GM12891 (cell line): ENCODE measurements around the gene MKX.

ENCODE experiments used
- DNase-seq: peaks from one replicate; pipeline ENCODE4 v3.0.0; 2011; ENCODE audit warnings: low spot score; ENCODE audit not compliant: insufficient read length
- FAIRE-seq: peaks from 2 replicates; lab custom pipeline; 2011; peaks lifted over from hg19 to GRCh38; lab: Jason Lieb, UNC
- PAX5 ChIP-seq: IDR thresholded peaks from 2 replicates; pipeline ENCODE4 v1.6.1; 2011; ENCODE audit warnings: low read length, moderate library complexity, mild to moderate bottlenecking; ENCODE audit not compliant: insufficient read depth, severe bottlenecking
- POLR2A ChIP-seq: IDR thresholded peaks from 2 replicates; pipeline ENCODE4 v1.6.1; 2011; ENCODE audit warnings: low read depth, low read length, control low read depth
- POLR2AphosphoS5 ChIP-seq: IDR thresholded peaks from 2 replicates; pipeline ENCODE4 v1.6.1; 2011; ENCODE audit warnings: low read depth, low read length, control low read depth
- POU2F2 ChIP-seq: IDR thresholded peaks from 2 replicates; pipeline ENCODE4 v1.6.1; 2011; ENCODE audit warnings: low read depth, mild to moderate bottlenecking, control low read depth, low read length, moderate library complexity
- SPI1 ChIP-seq: IDR thresholded peaks from 2 replicates; pipeline ENCODE4 v1.6.1; 2011; ENCODE audit warnings: low read depth, low read length, control low read depth
- TAF1 ChIP-seq: IDR thresholded peaks from 2 replicates; pipeline ENCODE4 v1.6.1; 2011; ENCODE audit warnings: low read depth, low read length, control low read depth

The MKX gene

GRCh38 chr10:27699776-27700175, 45.8 kb downstream of the MKX start:
- DNase-seq: no peak
- TF ChIP-seq POLR2A (no peak), POU2F2 (no peak), TAF1 (no peak), SPI1 (no peak), POLR2AphosphoS5 (no peak), PAX5 (no peak)
- no peak for FAIRE-seq

GRCh38 chr10:27698961-27699360, 46.7 kb downstream of the MKX start:
- TF ChIP-seq TAF1 (no peak), POU2F2 (no peak), PAX5 (no peak), POLR2A (no peak), POLR2AphosphoS5 (no peak), SPI1 (no peak)
- DNase-seq (no peak), FAIRE-seq (no peak)

GRCh38 chr10:27696466-27696865, 49.2 kb downstream of the MKX start:
- FAIRE-seq: no peak
- no peak for TF ChIP-seq PAX5
- TF ChIP-seq TAF1: no peak
- TF ChIP-seq POLR2A: no peak
- no peak for TF ChIP-seq POLR2AphosphoS5
- no peak for TF ChIP-seq SPI1
- no peak for TF ChIP-seq POU2F2
- DNase-seq: no peak

GRCh38 chr10:27695706-27696105, 49.9 kb downstream of the MKX start:
- no peak for FAIRE-seq
- TF ChIP-seq TAF1: no peak
- TF ChIP-seq POLR2A: no peak
- no peak for TF ChIP-seq POU2F2
- no peak for TF ChIP-seq POLR2AphosphoS5
- TF ChIP-seq SPI1: no peak
- TF ChIP-seq PAX5: no peak
- DNase-seq: no peak

GRCh38 chr10:27695088-27695487, 50.5 kb downstream of the MKX start:
- no peak for FAIRE-seq
- no peak for DNase-seq
- TF ChIP-seq POLR2AphosphoS5 (no peak), TAF1 (no peak), POU2F2 (no peak), POLR2A (no peak), PAX5 (no peak), SPI1 (no peak)

- TF ChIP-seq PAX5: no peak
- DNase-seq (no peak), FAIRE-seq (no peak)
Observed at GRCh38 chr10:27692663-27693062, 53.0 kb downstream of the MKX start.

- DNase-seq (no peak), FAIRE-seq (no peak)
- no peak for TF ChIP-seq POU2F2
- no peak for TF ChIP-seq SPI1
- TF ChIP-seq PAX5: no peak
- no peak for TF ChIP-seq POLR2AphosphoS5
- no peak for TF ChIP-seq POLR2A
- no peak for TF ChIP-seq TAF1
Observed at GRCh38 chr10:27688991-27689390, 56.6 kb downstream of the MKX start.

- FAIRE-seq: no peak
- TF ChIP-seq PAX5: no peak
- TF ChIP-seq POLR2AphosphoS5: no peak
- no peak for TF ChIP-seq POU2F2
- TF ChIP-seq SPI1: no peak
- TF ChIP-seq POLR2A: no peak
- TF ChIP-seq TAF1: no peak
- no peak for DNase-seq
Observed at GRCh38 chr10:27688276-27688675, 57.3 kb downstream of the MKX start.

- TF ChIP-seq POLR2A: no peak
- no peak for TF ChIP-seq TAF1
- TF ChIP-seq POU2F2: no peak
- TF ChIP-seq POLR2AphosphoS5: no peak
- TF ChIP-seq SPI1: no peak
- TF ChIP-seq PAX5: no peak
- FAIRE-seq (no peak), DNase-seq (no peak)
Observed at GRCh38 chr10:27687743-27688142, 57.9 kb downstream of the MKX start.

- no peak for FAIRE-seq
- DNase-seq: no peak
- TF ChIP-seq POLR2AphosphoS5 (no peak), POLR2A (no peak), POU2F2 (no peak), PAX5 (no peak), TAF1 (no peak), SPI1 (no peak)
Observed at GRCh38 chr10:27687326-27687725, 58.3 kb downstream of the MKX start.

- FAIRE-seq (no peak), DNase-seq (no peak)
- TF ChIP-seq TAF1 (no peak), POLR2A (no peak), SPI1 (no peak), POLR2AphosphoS5 (no peak), PAX5 (no peak), POU2F2 (no peak)
Observed at GRCh38 chr10:27685681-27686080, 59.9 kb downstream of the MKX start.
